Hematopoietic multipotent progenitor cell treated with erythropoietin and hydrocortisone succinate and interleukin-3 and kit ligand, for 4 days (in vitro differentiated cells): ENCODE measurements around the gene COL6A1.

ENCODE experiments used
- DNase-seq: peaks from one replicate; pipeline ENCODE4 v3.0.0-alpha.2; 2015

COL6A1 gene

DNA sequence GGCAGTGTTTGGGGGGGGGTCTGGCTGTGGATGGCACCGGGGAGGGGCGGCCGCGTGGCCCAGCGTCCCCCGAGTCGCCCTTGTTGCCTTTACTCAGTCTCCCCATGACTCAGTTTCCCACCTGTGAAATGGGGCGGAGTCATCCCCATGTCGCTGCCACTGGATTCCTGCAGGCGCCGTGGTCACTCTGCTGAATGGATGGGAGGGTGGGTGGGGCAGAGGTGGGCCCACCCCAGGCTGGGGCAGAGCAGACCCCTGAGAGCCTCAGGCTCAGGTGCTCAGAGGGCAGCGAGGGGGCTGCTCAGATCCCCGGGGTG lies 2.0 kb downstream of the COL6A1 start:
- no peak for DNase-seq

DNA sequence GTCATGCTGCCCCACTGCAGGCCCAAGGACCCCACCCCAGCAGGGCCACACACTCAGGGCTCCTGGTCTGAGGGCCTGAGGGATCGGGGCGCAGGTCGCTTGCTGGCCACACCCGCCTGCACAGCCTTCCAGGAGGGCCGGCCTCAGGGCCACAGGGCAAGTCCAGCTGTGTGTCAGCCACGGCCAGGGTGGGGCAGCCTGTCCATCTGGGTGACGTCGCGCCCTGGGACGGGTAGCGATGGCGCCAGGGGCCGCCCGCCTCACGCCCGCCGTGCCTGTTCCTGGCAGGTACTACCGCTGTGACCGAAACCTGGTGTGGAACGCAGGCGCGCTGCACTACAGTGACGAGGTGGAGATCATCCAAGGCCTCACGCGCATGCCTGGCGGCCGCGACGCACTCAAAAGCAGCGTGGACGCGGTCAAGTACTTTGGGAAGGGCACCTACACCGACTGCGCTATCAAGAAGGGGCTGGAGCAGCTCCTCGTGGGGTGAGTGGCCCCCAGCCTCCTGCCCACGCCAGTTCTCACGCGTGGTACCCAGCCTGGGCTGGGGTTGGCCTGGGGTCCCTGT lies 2.5 kb downstream of the COL6A1 start:
- DNase-seq: no peak

DNA sequence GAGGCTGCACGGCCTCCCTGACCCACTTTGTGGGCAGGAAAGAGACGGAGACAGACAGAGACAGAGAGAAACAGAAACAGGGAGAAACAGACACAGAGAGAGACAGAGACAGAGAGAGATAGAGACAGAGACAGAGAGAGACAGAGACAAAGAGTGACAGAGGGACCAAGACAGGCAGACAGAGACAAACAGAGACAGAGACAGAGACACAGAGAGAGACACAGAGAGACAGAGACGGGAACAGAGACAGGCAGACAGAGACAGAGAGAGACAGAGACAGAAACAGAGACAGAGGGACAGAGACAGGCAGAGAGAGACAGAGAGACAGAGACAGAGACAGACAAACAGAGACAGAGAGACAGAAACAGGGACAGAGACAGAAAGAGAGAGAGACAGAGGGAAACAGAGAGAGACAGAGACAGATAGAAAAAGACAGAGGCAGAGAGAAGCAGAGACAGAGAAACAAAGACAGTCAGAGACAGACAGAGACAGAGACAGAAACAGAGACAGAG lies 3.1 kb downstream of the COL6A1 start:
- DNase-seq: no peak

DNA sequence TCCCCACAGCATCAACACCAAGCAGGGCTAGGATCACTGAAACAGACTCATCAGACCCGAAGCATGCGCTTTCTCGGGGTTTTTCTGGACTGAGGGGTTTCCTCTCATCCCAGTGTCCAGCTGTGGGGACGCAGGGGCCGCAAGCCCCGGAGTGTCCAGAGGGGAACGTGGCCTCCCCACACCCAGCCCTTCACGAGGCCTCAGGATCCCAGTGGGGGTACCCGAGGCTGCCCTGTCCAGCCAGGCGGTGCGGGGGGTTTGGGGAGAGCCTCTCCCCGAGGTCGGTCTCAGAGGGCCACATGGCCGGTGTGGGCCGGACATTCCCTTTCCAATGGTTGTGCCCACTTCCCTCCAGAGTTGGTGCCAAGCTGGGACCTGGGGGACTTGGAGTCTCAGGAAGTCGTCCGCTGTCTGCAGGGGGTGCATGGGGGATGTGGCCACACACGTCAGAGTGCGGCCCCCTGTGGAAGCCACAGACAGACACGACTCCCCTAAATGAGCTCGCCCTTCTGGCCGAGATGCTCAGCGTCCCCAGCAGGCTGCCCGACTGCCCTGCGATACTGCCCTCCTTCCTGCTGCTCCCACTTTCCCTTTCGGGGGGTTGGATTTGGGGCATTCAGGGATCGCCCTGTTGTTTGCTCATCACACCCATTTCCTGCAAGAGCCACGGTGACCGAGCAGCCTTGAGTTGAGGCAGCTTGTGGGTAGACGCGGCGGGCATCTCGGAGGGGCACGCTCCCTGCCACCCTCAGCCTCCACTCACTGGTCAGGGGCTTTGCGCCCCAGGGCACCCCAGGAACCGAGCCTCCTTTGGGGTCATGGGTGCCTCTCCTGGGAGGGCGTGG lies 4.1 kb downstream of the COL6A1 start:
- DNase-seq: no peak

DNA sequence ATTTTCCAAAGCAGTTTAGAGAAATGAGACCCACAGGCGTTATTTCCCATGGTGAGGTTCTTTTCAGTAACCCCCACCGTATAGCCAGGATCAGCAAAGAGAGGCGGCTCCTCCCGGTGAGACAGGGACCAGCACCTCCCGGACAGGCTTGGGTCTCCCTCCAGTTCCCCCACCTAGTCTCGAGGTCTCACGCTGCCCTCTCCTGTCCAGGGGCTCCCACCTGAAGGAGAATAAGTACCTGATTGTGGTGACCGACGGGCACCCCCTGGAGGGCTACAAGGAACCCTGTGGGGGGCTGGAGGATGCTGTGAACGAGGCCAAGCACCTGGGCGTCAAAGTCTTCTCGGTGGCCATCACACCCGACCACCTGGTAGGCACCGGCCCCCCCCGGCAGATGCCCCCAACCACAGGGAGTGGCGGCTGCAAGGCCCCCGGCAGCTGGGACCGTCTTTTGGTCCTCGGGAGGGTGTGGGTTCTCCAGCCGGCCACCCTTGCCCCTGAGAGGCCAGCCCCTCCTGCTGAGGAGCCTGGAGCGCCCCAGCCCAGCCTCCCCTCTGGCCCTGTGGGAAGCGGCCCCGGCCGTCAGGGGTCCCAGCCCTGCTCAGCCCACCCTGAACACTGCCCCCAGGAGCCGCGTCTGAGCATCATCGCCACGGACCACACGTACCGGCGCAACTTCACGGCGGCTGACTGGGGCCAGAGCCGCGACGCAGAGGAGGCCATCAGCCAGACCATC lies 4.9 kb downstream of the COL6A1 start:
- no peak for DNase-seq

DNA sequence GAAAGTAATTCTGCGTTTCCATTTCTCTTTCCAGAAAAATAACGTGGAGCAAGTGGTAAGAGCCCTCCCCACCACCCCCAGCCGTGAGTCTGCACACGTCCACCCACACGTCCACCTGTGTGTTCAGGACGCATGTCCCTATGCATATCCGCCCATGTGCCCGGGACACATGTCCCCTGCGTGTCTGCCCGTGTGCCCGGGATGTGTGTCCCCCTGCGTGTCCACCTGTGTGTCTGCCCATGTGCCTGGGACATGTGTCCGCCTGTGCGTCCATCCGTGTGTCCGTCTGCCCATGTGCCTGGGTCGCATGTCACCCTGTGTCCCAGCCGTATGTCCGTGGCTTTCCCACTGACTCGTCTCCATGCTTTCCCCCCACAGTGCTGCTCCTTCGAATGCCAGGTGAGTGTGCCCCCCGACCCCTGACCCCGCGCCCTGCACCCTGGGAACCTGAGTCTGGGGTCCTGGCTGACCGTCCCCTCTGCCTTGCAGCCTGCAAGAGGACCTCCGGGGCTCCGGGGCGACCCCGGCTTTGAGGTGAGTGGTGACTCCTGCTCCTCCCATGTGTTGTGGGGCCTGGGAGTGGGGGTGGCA lies 5.6 kb downstream of the COL6A1 start:
- DNase-seq: no peak

DNA sequence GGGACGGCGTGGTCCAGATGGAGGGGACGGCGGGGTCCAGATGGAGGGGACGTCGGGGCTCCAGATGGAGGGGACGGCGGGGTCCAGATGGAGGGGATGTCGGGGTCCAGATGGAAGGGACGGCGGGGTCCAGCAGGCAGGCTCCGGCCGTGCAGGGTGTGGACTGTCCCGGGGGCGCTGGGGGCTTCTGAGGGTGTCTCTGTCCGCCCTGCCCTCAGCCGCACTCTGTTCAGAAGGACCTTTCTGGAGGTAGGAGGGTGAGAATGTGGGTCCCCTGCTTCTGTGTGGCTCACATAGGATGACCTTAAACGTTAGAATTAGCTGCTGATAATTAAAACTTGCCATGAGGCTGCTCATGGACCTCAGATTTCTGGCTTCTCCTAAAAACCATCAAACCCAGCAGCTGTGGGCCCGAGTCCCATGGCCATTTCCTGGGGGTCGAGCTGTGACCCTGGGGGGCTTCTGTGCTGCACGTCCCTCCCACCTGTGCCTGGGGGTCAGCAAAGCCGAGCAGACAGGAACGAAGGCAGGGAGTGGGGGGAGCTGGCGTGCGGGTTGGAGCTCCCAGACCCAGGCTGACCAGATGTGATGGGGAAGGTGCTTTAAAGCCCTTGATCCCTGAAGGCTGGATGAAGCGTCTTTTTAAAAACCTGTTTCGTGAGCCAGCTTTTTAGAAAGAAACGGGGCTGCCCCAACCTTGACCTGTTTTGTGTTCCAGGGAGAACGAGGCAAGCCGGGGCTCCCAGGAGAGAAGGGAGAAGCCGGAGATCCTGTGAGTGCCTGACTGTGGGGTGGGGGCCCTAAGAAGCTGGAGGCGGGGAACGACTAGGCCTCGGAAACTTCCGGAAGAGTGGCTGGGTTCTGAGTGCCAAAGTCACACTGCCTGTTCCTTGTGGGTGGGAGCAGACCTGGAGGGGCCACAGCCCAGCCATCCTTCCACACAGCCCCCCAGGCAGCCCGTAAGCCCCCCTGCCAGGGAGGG lies 7.1 kb downstream of the COL6A1 start:
- no peak for DNase-seq

DNA sequence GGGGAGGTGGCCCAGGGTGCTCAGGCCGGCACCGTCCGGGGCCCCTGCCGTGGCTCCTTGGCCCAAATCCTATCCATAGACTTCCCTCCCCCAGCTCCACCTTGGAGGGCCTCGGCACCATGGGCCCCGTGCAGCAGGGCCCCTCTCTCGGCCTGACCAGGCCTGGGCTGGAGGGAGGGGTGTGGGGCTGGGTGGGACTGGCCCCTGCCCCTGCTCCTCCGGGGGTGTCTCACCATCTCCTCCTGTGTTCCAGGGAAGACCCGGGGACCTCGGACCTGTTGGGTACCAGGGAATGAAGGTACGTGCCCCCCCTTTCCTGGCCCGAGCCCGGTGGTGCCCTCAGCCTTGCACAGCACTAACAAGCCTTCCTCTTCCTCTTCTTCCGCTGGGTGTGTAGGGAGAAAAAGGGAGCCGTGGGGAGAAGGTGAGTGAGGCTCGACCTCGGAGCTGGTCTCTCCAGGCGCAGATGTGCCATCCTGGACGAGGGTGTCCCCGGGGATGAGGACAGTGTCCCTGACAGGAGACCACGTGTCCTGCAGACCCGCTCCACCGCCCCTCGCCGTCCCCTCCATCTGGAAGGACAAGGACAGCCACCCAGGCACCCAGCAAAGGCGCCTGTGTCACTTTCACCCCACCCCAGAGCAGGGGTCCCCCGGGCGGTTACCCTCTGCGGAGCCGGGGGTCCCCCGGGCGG lies 7.9 kb downstream of the COL6A1 start:
- no peak for DNase-seq

DNA sequence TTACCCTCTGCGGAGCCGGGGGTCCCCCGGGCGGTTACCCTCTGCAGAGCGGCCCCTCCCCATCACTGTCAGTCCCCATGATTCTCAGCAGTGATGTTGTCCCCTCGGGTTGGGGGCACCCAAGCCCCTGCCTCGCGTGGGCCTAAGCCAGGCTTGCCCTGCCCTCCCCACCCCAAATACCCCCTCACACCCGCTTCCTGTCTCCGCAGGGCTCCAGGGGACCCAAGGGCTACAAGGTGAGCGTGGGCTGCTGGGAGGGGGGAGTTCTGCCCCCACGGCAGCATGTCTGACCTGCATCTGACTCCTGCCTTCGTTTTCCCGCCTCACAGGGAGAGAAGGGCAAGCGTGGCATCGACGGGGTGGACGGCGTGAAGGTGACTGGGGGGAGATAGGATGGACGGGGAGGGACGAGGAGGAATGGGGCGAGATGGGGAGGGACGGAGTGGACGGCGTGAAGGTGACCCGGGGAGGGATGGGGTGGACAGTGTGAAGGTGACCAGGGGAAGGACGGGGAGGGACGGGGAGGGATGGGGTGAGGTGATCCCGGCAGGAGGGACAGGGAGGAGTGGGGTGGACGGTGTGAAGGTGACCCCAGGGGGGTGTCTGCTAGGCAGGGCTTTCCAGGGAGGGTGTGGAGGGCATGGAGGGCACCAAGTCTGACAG lies 8.6 kb downstream of the COL6A1 start:
- DNase-seq: no peak

DNA sequence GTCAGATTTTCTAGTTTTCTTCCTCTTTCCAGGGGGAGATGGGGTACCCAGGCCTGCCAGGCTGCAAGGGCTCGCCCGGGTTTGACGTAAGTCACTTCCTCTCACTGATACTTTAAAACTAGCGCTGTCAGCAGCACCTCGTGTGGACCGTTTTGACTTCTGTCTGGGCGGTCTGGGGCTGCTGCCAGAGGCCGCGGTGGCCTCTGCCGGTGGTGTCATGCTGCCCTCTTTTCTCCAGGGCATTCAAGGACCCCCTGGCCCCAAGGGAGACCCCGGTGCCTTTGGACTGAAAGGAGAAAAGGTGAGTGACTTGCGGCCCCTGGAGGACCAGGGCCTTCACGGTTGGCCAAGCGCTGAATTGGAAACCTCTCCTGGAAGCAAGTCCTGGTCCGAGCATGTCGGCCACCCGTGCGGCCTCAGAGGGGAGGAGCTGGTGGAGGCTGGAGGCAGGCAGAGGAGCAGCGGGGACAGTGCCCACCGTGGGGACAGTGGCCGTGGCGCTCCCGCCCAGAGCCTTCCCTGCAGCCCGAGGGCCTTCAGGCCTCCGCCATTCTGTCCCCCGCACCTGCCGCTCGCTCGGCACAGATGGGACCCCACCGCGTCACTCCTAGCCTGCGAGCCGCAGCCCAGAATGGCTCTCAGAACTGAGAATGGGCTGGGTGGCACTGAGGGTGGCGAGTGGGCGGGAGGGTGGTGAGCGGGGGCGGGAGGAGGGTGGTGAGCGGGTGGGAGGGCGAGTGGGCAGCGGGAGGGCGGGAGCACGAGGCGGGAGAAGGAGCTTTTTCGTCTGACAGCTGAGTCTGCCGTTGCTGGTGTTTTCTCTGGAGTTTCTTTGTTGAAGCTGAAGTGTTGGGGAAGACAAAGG lies 9.4 kb downstream of the COL6A1 start:
- DNase-seq: no peak

DNA sequence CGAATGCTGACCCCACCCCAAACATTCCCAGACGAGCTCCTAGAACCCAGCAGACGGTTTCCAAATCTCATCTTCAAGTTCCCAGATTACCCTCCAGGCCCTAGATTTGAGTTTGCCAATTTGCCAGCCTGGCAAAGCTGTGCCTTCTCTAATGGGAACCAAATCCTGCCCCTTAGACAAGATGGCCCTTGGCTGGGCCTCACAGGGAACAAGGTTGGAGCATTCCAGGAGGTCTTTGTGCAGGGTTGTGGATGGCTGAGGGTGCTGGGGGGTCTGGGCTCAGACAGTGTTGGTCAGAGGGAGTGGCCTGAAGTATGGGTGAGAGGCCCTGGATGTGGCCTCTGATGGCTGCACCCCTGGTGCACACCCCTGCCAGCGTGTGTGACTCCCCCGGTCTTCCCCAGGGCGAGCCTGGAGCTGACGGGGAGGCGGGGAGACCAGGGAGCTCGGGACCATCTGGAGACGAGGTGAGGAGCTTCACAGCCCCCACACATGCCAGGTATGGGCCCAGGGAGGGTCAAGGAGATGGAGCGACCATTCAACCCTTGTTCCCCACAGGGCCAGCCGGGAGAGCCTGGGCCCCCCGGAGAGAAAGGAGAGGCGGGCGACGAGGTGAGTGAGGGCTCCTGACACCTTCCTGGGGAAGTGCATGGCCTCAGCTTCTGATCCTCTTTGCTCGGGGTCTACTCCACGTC lies 10.2 kb downstream of the COL6A1 start:
- no peak for DNase-seq

DNA sequence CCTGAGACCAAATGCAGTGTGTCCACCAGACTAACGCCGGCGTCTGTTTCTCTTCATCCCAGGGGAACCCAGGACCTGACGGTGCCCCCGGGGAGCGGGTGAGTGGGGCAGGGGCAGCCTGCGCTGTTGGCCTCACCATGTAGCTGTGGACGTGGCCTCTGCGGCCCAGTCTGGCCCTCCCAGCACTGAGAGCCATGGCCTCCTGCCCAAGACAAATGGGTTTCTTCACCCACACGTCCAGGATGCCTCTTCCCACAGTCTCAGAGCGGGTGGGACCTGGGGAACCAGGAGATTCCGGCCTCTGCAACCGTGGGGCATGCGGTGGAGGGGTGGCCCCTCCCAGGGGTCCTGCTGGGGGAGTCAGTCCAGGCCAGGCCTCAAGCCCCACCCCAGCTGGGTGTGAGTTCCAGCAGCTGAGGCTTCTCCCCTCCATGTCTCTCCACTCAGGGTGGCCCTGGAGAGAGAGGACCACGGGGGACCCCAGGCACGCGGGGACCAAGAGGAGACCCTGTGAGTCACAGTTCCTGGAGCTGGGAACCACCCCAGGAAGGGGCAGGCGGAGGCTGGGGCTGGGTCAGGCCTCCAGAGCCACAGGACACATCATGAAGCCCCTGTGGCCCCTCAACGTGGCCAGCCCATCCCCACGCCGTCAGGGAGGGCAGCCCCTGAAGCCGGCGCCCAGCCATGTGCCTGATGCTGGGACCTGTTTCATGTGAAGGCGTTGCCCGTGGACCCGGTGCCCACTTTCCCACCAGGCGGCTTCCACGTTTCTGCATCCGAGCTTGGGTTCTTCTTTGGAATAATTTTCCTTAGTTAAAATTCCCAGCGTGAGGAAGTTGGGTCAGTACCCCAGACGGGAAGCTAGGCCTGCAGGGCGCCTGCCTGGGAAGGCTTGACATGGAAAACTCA lies 11.0 kb downstream of the COL6A1 start:
- no peak for DNase-seq

DNA sequence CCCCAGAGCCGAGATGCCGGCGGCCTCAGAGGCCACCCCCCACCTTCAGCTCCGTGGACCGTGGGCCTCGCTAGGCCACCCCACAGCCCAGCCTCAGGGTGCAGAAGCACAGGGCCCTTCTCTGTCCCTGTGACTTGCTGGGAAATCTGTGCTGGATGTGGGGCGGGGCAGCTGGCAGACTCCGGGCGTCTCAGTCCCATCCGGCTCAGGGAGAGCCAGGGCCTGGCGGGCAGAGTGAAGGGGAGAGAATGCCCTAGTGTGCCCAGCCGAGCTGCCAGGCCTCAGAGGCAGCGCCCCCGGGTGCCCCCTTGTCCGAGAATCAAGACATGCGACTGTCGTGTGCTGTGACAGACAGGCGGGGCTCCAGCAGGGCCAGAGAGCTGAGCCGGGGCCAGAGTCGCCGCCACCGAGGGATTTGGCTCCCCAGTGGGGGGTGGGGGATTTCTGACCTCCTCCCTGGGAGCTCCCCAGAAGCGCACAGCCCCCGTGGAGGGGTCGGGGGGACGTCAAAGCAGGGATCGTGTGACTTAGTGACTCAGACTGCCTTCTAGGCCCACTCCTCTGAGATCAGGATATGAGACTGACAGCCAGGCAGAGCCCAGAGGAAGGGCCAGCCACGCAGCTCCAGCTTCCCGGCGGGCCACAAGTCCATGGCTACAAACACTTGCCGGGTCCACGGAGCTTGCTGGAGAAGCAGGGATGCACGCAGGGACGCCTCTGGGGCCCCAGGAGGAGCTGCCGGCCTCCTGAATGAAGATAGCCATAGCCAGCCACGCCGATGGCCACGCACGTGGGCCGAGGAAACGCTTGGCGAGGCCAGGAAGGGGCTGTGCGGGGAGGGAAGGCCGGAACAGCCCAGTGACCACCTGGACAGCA lies 11.9 kb downstream of the COL6A1 start:
- DNase-seq: no peak

DNA sequence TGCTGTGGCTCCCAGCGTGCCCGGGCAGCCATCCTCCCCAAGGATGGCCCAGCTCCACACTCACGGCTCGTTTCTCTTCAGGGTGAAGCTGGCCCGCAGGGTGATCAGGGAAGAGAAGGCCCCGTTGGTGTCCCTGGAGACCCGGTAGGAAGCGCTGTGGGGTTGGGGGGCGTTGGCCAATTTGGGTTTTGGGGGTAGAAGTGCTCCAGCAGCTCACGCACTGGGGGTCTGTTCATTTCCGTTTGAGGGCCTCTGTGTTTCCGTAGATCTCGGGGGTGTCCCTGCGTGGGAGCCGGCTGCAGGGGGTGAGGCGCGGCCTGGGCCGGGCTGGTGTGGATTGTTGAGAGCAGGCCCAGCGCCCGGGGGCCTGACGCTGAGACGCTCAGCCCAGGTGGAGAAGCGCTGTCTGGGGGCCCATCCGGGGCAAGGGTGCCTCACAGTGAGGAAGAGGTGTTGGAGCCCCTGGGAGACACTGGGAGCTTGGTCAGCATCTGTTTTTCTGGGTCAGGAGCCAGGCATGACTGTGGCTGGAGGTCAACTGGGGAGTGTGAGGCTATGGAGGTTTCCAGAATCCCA lies 12.6 kb downstream of the COL6A1 start:
- DNase-seq: no peak

DNA sequence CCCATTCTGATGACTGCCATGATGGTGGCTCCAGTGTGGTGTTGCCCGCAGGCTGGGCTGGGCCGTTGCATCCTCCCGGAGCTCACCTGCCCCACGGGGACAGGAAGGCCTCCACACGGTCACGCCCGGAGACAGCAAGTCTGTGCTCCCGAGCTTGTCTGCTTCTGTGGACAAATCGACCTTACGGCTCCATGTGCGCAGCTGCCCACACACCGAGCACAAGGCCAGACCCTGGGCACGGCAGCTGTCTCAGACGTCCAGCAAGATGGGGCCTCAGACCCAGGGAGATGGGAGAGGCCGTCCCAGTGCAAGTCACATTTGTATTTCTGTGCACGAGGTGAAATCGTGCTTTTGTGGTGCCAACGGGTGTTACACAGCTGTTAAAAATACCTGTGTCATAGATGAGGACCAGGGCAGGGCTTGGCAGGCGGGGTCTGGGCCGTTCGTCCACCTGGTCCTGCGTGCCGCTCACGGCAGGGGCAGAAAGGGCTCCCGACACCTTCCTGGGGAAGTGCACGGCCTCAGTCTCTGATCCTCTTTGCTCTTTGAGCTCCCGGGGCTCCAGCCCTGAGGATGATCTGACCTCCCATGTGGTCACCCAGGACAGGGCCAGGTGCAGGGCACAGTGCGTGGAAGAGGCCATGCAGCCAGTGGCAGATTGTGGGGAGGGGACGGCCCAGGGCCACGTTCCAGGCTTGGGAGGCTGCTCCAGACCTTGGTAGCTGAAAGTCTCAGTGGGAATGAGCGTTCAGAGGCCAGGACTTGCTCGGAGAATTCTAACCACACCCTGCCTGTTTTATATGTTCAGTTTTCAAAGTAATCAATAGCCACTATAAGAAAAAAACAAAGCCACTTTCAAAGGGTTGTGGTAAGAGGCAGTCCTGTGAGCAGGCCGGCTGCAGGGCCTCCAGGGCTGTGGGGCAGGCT lies 13.5 kb downstream of the COL6A1 start:
- DNase-seq: no peak

DNA sequence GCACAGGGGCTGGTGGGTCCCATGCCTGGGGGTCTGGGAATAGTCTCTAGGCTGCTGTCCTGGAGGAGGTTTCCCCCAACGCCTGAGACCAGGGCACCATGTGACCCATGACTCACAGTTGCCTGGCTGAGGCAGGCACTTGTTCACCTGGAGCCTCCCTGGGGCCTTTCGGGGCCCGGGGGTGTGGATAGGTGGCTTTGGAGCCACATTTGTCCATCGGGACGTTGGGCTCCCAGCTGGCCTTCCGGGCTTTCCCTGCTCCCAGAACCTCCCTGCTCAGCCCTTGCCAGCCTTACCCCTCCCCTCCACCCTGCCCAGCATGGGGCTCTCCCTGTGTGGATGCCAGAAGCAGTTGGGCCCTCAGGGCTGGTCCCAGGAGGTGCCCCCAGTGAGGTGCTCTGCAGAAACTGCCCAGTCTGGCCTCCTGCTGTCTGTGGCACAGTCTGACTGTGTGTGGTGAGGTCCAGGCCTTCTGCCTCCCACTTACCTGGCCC lies 14.2 kb downstream of the COL6A1 start:
- no peak for DNase-seq
